Upper lobe of right lung (tissue), 1 donor: ENCODE measurements around the gene PRKG2. TPM values are rescaled to one million over a fixed set of nuclear protein-coding genes. Genes with fewer than 3 reads are reported as not detected.
A peak's percentile ranks its signal among the peaks of the same experiment; 100 is the strongest.

Source experiments
- ATAC-seq: fragments of 200-7000 bp; cut with Tn5 transposase; one replicate; pipeline ENCODE4 v1.9.1; 2020; ENCODE audit warnings: mild to moderate bottlenecking, moderate library complexity
- DNase-seq: peaks from one replicate; pipeline ENCODE4 v3.0.0-alpha.2; 2020
- H3K27ac ChIP-seq: fragments of 200-600 bp; one replicate; pipeline ENCODE4 v1.8.0; 2022
- H3K27me3 ChIP-seq: fragments of 200-600 bp; one replicate; pipeline ENCODE4 v1.8.0; 2022; ENCODE audit warnings: mild to moderate bottlenecking
- H3K36me3 ChIP-seq: fragments of 200-600 bp; one replicate; pipeline ENCODE4 v1.8.0; 2022
- H3K4me1 ChIP-seq: fragments of 200-600 bp; one replicate; pipeline ENCODE4 v1.8.0; 2022
- H3K4me3 ChIP-seq: fragments of 200-600 bp; one replicate; pipeline ENCODE4 v1.8.0; 2022; ENCODE audit warnings: mild to moderate bottlenecking
- H3K9me3 ChIP-seq: fragments of 200-600 bp; one replicate; pipeline ENCODE4 v1.8.0; 2022
- CTCF ChIP-seq: fragments of 200-600 bp; IDR thresholded peaks from one replicate; pipeline ENCODE4 v1.8.0; 2022; ENCODE audit warnings: antibody characterized with exemption
- intact Hi-C: fragments of 100-400 bp; cut with DNase I; formaldehyde crosslinking; loops from one replicate; pipeline ENCODE4 v1.11.0; 2022
- total RNA-seq: library from RNA; stranded (reverse); fragmentation: NEBNext Ultra II Directional; extraction: Animal tissue kit (Norgen Biotek cat#: 25700); gene quantifications from one replicate; pipeline ENCODE4 v1.2.1, GENCODE V29; 2021
- donor health status: DM: no; HTN: yes; CAD: no; lungs with severe emphysema.

PRKG2 gene
- total RNA-seq, 1 donor from 2014 or later = 8.1 TPM

GRCh38 chr4:81213671-81214070 is 1.4 kb downstream of the PRKG2 start:
- TF ChIP-seq CTCF = no peak
- no peaks in the 10 kb centered on the region for H3K4me1 ChIP-seq
- H3K27me3 ChIP-seq = no peaks in the 10 kb centered on the region
- H3K9me3 ChIP-seq = no peaks in the 10 kb centered on the region
- no peak overlapping the region for H3K27ac ChIP-seq
- no peak for DNase-seq
- no peak for ATAC-seq
- intact Hi-C loops = no loop called here
- H3K36me3 ChIP-seq = no peaks in the 10 kb centered on the region
- peak overlapping the region; percentile 48 for H3K4me3 ChIP-seq

- H3K27ac ChIP-seq = no peak overlapping the region
- no peaks in the 10 kb centered on the region for H3K27me3 ChIP-seq
- DNase-seq = no peak
- no peaks in the 10 kb centered on the region for H3K9me3 ChIP-seq
- H3K36me3 ChIP-seq = no peaks in the 10 kb centered on the region
- TF ChIP-seq CTCF = no peak
- no peak overlapping the region for H3K4me3 ChIP-seq
- ATAC-seq = no peak
- intact Hi-C loops = no loop called here
- H3K4me1 ChIP-seq = no peaks in the 10 kb centered on the region
These were observed 3.1 kb downstream of the PRKG2 start for GRCh38 chr4:81211956-81212355.

GRCh38 chr4:81207828-81208227 is 7.2 kb downstream of the PRKG2 start:
- H3K36me3 ChIP-seq = no peaks in the 10 kb centered on the region
- ATAC-seq (no peak), DNase-seq (no peak)
- no peaks in the 10 kb centered on the region for H3K4me1 ChIP-seq
- H3K4me3 ChIP-seq = no peak overlapping the region
- intact Hi-C loops = no loop called here
- no peaks in the 10 kb centered on the region for H3K9me3 ChIP-seq
- no peak for TF ChIP-seq CTCF
- no peaks in the 10 kb centered on the region for H3K27me3 ChIP-seq
- no peak overlapping the region for H3K27ac ChIP-seq

- H3K9me3 ChIP-seq = no peaks in the 10 kb centered on the region
- H3K27me3 ChIP-seq = no peaks in the 10 kb centered on the region
- H3K4me1 ChIP-seq = no peaks in the 10 kb centered on the region
- no peak for TF ChIP-seq CTCF
- H3K27ac ChIP-seq = no peak overlapping the region
- intact Hi-C loops = no loop called here
- DNase-seq (no peak), ATAC-seq (no peak)
- no peak overlapping the region for H3K4me3 ChIP-seq
- no peaks in the 10 kb centered on the region for H3K36me3 ChIP-seq
These were observed 9.7 kb downstream of the PRKG2 start for GRCh38 chr4:81205302-81205701.

GRCh38 chr4:81204571-81204970 is 10.5 kb downstream of the PRKG2 start:
- Histone ChIP-seq H3K27ac (no peak overlapping the region), H3K4me3 (no peak overlapping the region), H3K27me3 (no peaks in the 10 kb centered on the region), H3K36me3 (no peaks in the 10 kb centered on the region), H3K4me1 (no peaks in the 10 kb centered on the region), H3K9me3 (no peaks in the 10 kb centered on the region)
- DNase-seq (peak; percentile 45), ATAC-seq (peak; percentile 36)
- intact Hi-C loops = no loop called here
- no peak for TF ChIP-seq CTCF

- Histone ChIP-seq H3K4me3 (no peak overlapping the region), H3K36me3 (no peaks in the 10 kb centered on the region), H3K27me3 (no peaks in the 10 kb centered on the region), H3K27ac (no peak overlapping the region), H3K9me3 (no peaks in the 10 kb centered on the region), H3K4me1 (no peaks in the 10 kb centered on the region)
- no peak for TF ChIP-seq CTCF
- ATAC-seq (no peak), DNase-seq (no peak)
- intact Hi-C loops = no loop called here
These were observed 15.2 kb downstream of the PRKG2 start for GRCh38 chr4:81199831-81200230.
